Measurements from ENCODE around the gene MMP17.
A peak's percentile ranks its signal among the peaks of the same experiment; 100 is the strongest.

The MMP17 gene

DNA sequence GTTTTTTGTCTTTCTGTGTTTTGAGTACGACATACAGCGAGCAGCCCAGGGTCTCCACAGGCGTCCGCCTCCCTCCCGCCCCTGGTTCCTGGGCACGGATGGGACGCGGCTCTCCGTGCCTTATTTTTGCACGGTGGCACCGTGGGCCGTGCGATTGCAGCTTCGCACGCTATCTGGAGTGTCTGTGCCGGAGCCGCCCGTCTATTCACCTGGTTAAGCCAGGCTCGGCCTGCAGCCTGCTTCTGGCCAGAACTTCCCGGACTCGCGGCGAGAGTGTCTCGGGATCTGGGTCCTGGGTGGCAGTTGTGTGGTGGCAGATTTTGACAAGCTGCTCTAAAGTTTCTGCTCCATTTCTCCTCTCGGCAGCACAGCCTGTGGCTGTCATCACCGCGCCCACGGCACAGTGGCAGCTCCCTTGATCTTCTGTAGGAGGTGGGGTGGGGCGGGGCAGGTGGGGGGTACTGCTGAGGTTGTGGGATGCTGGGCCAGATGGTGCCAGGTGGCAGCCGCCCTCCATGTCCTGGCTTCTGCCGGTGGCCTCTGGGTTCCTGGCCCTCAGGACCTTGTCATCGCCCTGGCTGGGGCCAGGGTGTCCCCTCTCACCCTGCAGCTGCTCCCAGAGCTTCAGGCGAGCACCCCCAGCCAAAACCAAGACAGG lies 2.9 kb downstream of the MMP17 start:
- DNase-seq, result peak; percentile 34

DNA sequence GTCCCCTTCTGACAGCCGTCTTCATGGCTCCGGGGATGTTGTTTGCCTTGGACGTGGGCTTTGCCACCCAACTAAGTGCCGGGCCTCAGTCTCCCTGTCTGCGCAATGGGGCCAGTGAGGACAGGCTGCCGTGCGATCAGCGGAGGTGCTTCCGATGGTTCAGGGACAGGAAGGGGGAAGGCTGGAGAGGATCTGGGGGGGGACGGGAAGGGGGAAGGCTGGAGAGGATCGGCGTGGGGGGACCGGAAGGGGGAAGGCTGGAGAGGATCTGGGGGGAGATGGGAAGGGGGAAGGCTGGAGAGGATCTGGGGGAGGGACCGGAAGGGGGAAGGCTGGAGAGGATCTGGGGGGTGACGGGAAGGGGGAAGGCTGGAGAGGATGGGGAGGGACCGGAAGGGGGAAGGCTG lies 3.4 kb downstream of the MMP17 start:
- no peak for DNase-seq

GRCh38 chr12:131832321-131833231 lies 4.4 kb downstream of the MMP17 start:
- DNase-seq, result no peak

- no peak for DNase-seq
These were observed 5.2 kb downstream of the MMP17 start for GRCh38 chr12:131833288-131833895.

DNA sequence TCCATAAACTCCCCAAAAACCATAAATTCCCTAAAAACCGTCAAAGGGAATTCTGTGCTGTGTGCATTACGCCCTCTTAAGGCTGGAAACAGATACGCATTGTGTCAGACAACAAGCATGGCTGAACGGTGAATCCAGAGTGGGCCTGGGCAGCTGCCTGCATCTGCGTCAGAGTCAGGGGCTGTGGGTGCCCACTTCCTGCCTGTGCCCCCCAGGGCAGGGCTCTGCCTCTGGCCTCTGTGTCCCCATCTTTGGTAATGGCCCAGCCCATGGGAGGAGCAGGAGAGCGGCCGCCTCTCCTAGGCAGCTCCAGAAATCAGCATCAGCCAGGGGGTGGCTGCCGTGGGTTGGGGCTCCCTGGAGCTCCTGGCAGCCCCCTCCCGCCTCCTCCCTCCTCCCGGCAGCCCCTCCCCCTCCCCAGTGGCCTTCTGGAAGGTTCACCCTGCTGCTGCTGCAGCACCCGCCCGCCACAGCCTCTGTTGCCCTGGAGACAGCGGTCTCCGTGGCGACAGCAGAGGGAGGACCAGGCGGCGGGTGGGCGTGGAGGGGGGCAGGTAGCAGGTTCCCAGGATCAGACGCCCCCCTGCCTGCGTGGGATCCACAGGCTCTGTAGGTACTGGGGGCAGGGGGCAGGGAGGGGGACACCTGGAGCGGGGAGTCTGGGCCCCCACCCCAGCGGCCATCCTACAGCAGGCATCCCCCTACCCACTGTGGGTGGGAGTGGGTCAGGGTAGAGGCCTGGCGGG lies 5.9 kb downstream of the MMP17 start:
- no peak for DNase-seq

DNA sequence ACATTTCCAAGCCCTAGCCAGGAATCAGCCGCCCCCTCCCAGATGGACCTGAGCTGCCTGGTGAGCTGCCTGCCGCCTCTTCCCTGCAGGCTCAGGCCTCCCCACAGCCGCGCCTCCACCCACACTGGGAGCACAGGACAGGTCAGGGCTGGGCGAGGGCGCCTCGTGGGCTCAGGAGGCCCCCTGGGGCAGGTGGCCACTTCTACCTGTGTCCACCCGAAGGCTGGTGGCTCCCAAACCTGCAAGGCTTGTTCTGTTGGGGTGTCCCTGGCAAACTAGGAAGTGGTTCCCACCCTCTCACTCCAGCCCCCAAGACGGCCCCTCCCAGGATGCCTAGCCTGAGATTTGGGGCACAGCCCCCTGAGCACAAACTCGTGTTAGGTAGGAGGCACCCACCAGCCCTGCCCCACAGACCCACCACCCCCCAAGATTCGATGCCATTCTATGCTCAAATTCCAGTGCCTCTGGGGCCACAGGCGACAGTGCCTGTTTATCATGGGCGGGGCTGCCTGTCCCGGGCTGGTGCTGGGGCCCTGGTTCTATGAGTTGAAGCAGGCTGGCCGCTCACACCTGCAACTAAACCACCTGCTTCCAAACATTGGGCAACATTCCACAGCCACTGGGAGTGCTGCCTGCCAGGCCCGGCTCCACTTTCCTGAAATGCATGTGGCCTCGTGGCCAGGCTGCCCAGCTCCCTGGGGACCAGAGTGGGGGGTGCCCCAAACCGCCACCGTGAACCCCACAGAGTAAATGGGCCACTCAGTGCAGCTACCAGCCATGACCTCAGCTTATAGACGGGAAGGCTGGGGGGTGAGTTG lies 6.8 kb downstream of the MMP17 start:
- DNase-seq, result no peak

GRCh38 chr12:131835616-131836171 lies 7.5 kb downstream of the MMP17 start:
- no peak for DNase-seq

- DNase-seq, result no peak
These were observed 8.0 kb downstream of the MMP17 start for GRCh38 chr12:131836193-131836592.

GRCh38 chr12:131836714-131837397 lies 8.7 kb downstream of the MMP17 start:
- DNase-seq, result no peak

DNA sequence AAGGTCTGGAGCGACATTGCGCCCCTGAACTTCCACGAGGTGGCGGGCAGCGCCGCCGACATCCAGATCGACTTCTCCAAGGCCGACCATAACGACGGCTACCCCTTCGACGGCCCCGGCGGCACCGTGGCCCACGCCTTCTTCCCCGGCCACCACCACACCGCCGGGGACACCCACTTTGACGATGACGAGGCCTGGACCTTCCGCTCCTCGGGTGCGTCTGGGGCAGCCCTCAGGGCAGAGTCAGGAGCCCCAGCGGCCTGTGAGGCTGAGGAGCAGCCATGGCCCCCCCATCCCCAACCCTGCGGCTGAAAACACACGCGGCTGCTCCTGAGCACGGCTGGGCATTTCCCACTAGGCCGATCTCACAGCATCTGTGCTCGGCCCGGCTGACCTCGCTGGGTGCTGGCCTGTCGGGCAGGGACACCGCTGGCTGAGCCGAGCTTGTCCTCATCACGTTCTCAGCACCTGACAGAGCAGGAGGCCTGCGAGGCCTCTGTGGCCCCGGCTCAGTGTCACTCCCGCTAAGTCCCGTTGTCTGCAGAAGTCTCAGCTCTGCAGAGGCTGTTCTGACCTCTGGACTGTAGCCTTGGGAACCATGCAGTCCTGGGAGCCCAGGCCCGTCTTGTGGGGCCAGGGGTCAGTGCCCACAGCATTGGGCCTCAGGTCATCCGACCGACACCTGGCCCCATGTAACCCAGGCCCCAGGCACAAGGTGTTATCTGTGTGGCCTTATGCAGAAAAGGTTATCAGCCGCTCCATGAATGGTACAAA lies 12.6 kb downstream of the MMP17 start:
- no peak for DNase-seq

DNA sequence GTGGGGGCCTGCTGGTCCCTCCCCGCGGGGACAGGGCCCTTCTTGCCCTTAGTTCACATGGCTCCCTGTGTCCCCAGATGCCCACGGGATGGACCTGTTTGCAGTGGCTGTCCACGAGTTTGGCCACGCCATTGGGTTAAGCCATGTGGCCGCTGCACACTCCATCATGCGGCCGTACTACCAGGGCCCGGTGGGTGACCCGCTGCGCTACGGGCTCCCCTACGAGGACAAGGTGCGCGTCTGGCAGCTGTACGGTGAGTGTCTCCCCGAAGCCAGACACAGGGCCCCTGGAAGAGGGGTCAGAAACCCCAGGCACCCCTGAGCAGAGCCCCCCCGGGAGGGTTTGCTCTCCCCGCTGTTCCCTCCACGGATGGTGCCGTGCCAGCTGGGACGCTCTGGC lies 13.4 kb downstream of the MMP17 start:
- no peak for DNase-seq

DNA sequence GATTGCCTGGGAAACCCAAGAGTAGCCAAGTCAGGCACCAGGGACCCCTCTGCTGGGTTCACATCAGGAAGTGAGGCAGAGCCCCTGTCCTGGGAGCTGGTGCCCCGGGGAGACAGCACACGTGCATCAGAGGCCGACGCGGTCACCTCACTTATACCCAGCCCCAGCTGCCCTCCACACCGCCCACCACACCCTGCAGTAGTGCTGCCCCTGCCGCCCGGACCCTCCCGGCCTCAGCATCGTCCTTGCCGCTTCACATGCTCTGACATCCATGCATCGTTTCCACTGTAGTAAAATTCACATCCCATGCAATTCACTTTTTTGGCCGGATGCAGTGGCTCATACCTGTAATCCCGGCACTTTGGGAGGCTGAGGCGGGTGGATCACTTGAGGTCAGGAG lies 14.0 kb downstream of the MMP17 start:
- no peak for DNase-seq

DNA sequence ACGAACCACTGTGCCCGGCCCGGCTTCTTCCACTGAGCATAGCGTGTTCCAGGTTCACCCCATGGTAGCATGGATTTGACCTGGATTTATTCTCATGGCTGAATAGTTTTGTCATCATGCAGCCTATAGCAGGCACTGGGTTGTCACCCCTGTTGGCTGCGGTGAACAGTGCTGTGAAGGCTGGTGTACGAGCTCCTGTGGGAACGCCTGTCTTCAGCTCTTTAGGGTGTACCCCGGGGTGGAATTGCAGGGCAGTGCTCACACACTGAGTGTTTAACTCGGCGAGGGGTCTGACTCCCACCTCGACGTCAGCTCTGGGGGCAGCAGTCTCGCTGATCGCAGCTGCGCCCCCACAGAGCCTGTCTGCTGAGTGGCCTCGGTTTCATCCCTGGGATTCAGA lies 15.3 kb downstream of the MMP17 start:
- DNase-seq, result no peak

- DNase-seq, result no peak
These were observed 15.9 kb downstream of the MMP17 start for GRCh38 chr12:131844140-131844539.

- no peak for DNase-seq
These were observed 16.5 kb downstream of the MMP17 start for GRCh38 chr12:131844656-131845055.

- no peak for DNase-seq
These were observed 16.9 kb downstream of the MMP17 start for GRCh38 chr12:131845121-131845520.

DNA sequence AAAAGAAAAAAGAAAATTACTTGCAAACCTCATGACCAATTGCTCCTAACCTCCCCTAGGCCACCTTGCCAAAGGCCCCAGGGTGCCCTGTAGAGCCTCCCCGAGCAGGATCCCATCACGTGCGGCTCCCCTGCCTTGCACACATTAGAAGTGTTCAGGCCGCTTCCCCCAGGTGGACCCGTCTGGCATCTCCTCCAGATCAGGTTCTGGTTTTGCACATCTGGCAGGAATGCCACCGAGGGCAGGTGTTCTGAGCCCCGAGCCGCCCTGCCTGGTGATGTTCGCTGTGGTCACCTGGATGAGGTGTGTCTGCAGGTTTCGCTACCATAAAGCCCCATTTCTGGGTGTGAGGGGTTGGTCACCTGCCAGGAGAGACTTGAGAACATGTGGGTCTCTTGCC lies 19.3 kb downstream of the MMP17 start:
- no peak for DNase-seq

GRCh38 chr12:131848753-131849152 lies 20.6 kb downstream of the MMP17 start:
- no peak for DNase-seq

GRCh38 chr12:131849700-131850553 lies 21.7 kb downstream of the MMP17 start:
- DNase-seq, result no peak
